ENCODE measurements around the gene HOOK1.

The HOOK1 gene

GRCh38 chr1:59917026-59917784 is 102.5 kb downstream of the HOOK1 start:
- TF ChIP-seq YY1 (IDR thresholded peaks at IDR 0.05; ENCODE audit: low read depth) (no peak), CREB1 (IDR thresholded peaks at IDR 0.05; ENCODE audit: low read depth) (no peak), ZBTB7A (IDR thresholded peaks at IDR 0.05; ENCODE audit: low read depth) (no peak), NFIC (IDR thresholded peaks at IDR 0.05) (no peak), TCF12 (IDR thresholded peaks at IDR 0.05; ENCODE audit: low read depth) (no peak), FOXM1 (IDR thresholded peaks at IDR 0.05; ENCODE audit: borderline replicate concordance, low read depth) (no peak), TEAD4 (IDR thresholded peaks at IDR 0.05) (no peak), CEBPB (IDR thresholded peaks at IDR 0.05) (no peak)
- TF ChIP-seq, protein P1, sequence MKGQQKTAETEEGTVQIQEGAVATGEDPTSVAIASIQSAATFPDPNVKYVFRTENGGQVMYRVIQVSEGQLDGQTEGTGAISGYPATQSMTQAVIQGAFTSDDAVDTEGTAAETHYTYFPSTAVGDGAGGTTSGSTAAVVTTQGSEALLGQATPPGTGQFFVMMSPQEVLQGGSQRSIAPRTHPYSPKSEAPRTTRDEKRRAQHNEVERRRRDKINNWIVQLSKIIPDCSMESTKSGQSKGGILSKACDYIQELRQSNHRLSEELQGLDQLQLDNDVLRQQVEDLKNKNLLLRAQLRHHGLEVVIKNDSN (IDR thresholded peaks at IDR 0.05), result no peak
- TF ChIP-seq, protein P2, sequence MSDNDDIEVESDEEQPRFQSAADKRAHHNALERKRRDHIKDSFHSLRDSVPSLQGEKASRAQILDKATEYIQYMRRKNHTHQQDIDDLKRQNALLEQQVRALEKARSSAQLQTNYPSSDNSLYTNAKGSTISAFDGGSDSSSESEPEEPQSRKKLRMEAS (IDR thresholded peaks at IDR 0.05), result no peak
- TF ChIP-seq, protein P3, sequence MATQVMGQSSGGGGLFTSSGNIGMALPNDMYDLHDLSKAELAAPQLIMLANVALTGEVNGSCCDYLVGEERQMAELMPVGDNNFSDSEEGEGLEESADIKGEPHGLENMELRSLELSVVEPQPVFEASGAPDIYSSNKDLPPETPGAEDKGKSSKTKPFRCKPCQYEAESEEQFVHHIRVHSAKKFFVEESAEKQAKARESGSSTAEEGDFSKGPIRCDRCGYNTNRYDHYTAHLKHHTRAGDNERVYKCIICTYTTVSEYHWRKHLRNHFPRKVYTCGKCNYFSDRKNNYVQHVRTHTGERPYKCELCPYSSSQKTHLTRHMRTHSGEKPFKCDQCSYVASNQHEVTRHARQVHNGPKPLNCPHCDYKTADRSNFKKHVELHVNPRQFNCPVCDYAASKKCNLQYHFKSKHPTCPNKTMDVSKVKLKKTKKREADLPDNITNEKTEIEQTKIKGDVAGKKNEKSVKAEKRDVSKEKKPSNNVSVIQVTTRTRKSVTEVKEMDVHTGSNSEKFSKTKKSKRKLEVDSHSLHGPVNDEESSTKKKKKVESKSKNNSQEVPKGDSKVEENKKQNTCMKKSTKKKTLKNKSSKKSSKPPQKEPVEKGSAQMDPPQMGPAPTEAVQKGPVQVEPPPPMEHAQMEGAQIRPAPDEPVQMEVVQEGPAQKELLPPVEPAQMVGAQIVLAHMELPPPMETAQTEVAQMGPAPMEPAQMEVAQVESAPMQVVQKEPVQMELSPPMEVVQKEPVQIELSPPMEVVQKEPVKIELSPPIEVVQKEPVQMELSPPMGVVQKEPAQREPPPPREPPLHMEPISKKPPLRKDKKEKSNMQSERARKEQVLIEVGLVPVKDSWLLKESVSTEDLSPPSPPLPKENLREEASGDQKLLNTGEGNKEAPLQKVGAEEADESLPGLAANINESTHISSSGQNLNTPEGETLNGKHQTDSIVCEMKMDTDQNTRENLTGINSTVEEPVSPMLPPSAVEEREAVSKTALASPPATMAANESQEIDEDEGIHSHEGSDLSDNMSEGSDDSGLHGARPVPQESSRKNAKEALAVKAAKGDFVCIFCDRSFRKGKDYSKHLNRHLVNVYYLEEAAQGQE (IDR thresholded peaks at IDR 0.05; ENCODE audit: low read depth), result no peak

DNA sequence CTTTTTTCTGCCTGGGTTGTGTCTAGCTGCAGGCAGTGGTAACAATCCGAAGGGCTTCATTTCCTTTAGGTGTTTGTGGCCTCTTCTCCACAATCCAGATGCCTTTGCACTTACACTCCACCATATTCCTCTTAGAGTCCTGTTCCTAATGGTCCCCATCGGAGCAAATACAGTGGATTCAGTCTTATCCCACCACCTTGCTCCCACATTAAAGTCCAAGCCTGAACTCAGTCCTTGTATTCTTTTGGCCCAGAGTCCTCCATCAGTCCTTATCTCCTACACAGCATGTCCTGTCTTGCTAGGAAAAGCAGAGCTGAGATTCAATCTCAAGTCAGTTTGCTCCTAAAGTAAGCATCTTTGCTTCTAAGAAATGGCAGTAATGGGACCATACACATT is 103.0 kb downstream of the HOOK1 start:
- TF ChIP-seq CREB1 (IDR thresholded peaks at IDR 0.05; ENCODE audit: low read depth), result no peak
- no peak for TF ChIP-seq EGR1 (IDR thresholded peaks at IDR 0.05)
- no peak for TF ChIP-seq TCF12 (IDR thresholded peaks at IDR 0.05; ENCODE audit: low read depth)
- no peak for TF ChIP-seq FOXM1 (IDR thresholded peaks at IDR 0.05; ENCODE audit: borderline replicate concordance, low read depth)
- no peak for TF ChIP-seq RAD21 (IDR thresholded peaks at IDR 0.05; ENCODE audit: low read depth)
- TF ChIP-seq TEAD4 (IDR thresholded peaks at IDR 0.05), result no peak
- TF ChIP-seq, protein P1 (IDR thresholded peaks at IDR 0.05), result no peak
- TF ChIP-seq CEBPB (IDR thresholded peaks at IDR 0.05), result no peak
- no peak for TF ChIP-seq EP300 (IDR thresholded peaks at IDR 0.05; ENCODE audit: borderline replicate concordance)
- no peak for TF ChIP-seq ZBTB7A (IDR thresholded peaks at IDR 0.05; ENCODE audit: low read depth)
- TF ChIP-seq, protein P3 (IDR thresholded peaks at IDR 0.05; ENCODE audit: low read depth), result no peak
- no peak for TF ChIP-seq YY1 (IDR thresholded peaks at IDR 0.05; ENCODE audit: low read depth)
- TF ChIP-seq TAF1 (IDR thresholded peaks at IDR 0.05; ENCODE audit: low read depth), result no peak
- TF ChIP-seq NFIC (IDR thresholded peaks at IDR 0.05), result no peak
- TF ChIP-seq, protein P2 (IDR thresholded peaks at IDR 0.05), result no peak

- TF ChIP-seq NFIC (IDR thresholded peaks at IDR 0.05), result no peak
- no peak for TF ChIP-seq TCF12 (IDR thresholded peaks at IDR 0.05; ENCODE audit: low read depth)
- no peak for TF ChIP-seq EGR1 (IDR thresholded peaks at IDR 0.05)
- TF ChIP-seq TAF1 (IDR thresholded peaks at IDR 0.05; ENCODE audit: low read depth), result no peak
- TF ChIP-seq, protein P3 (IDR thresholded peaks at IDR 0.05; ENCODE audit: low read depth), result no peak
- TF ChIP-seq, protein P2 (IDR thresholded peaks at IDR 0.05), result no peak
- TF ChIP-seq RAD21 (IDR thresholded peaks at IDR 0.05; ENCODE audit: low read depth), result no peak
- TF ChIP-seq CEBPB (IDR thresholded peaks at IDR 0.05), result no peak
- no peak for TF ChIP-seq ZBTB7A (IDR thresholded peaks at IDR 0.05; ENCODE audit: low read depth)
- no peak for TF ChIP-seq FOXM1 (IDR thresholded peaks at IDR 0.05; ENCODE audit: borderline replicate concordance, low read depth)
- TF ChIP-seq, protein P1 (IDR thresholded peaks at IDR 0.05), result no peak
- no peak for TF ChIP-seq CREB1 (IDR thresholded peaks at IDR 0.05; ENCODE audit: low read depth)
Measured at GRCh38 chr1:59919746-59920145, 105.0 kb downstream of the HOOK1 start.
